ENCODE results near the gene COX17.

COX17 gene

GRCh38 chr3:119672776-119673175 lies 4.4 kb downstream of the COX17 start:
- DNase-seq = no peak

GRCh38 chr3:119669906-119670570 lies 7.2 kb downstream of the COX17 start:
- DNase-seq = no peak

GRCh38 chr3:119665954-119666559 lies 11.1 kb downstream of the COX17 start:
- DNase-seq = no peak

- no peak for DNase-seq
Measured at GRCh38 chr3:119664850-119665379, 12.3 kb downstream of the COX17 start.

- no peak for DNase-seq
Measured at GRCh38 chr3:119664370-119664769, 12.8 kb downstream of the COX17 start.

GRCh38 chr3:119663885-119664284 lies 13.3 kb downstream of the COX17 start:
- DNase-seq = no peak

- DNase-seq = no peak
Measured at GRCh38 chr3:119662604-119663373, 14.4 kb downstream of the COX17 start.

- DNase-seq = no peak
Measured at GRCh38 chr3:119660474-119661440, 16.4 kb downstream of the COX17 start, which contains the start of gene POPDC2. TSS of gene POPDC2 (minus strand) at chr3:119660589. CDS start at chr3:119660423, 166 bp downstream.

GRCh38 chr3:119659606-119660291 lies 17.5 kb downstream of the COX17 start:
- DNase-seq = no peak

- DNase-seq = no peak
Measured at GRCh38 chr3:119658994-119659393, 18.2 kb downstream of the COX17 start.

- DNase-seq = no peak
Measured at GRCh38 chr3:119657887-119658702, 19.1 kb downstream of the COX17 start.

- DNase-seq = no peak
Measured at GRCh38 chr3:119653876-119654275, 23.3 kb downstream of the COX17 start.

GRCh38 chr3:119652306-119653033 lies 24.7 kb downstream of the COX17 start:
- DNase-seq = no peak

- no peak for DNase-seq
Measured at GRCh38 chr3:119649761-119650160, 27.4 kb downstream of the COX17 start.

- DNase-seq = no peak
Measured at GRCh38 chr3:119647843-119648575, 29.2 kb downstream of the COX17 start.

GRCh38 chr3:119647171-119647570 lies 30.0 kb downstream of the COX17 start:
- DNase-seq = no peak

GRCh38 chr3:119645813-119646212 lies 31.4 kb downstream of the COX17 start:
- DNase-seq = no peak

- DNase-seq = no peak
Measured at GRCh38 chr3:119644481-119644880, 32.7 kb downstream of the COX17 start.

- DNase-seq = no peak
Measured at GRCh38 chr3:119643528-119643927, 33.7 kb downstream of the COX17 start.

Measured in NCI-H69 (cell line).